ENCODE measurements around the gene SAMM50.
"Not testable (repeated sequence)": the region's sequence is repeated elsewhere in the genome, so short reads cannot be mapped to it uniquely, and the experiment has no call there.

SAMM50 gene

DNA sequence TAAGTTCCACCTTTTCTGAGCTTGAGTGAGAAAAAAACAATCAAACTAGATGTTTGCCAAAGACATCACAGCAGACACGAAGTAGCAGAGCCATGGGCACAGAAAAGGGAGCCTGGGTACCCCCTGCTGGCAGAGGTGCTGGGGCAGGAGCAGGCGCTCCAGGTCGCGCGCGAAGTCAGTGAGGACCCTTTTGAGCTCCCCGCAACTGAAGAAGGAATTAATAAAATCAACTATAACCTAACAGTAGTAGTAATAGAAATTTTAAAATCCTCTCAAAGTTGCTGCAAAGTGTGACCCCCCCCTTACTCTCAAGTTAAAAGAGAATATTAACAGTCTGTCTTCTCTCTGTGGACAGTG is 48.8 kb downstream of the SAMM50 start:
- DNase-seq = no peak

GRCh38 chr22:44005524-44005923 is 50.3 kb downstream of the SAMM50 start:
- no peak for DNase-seq

DNA sequence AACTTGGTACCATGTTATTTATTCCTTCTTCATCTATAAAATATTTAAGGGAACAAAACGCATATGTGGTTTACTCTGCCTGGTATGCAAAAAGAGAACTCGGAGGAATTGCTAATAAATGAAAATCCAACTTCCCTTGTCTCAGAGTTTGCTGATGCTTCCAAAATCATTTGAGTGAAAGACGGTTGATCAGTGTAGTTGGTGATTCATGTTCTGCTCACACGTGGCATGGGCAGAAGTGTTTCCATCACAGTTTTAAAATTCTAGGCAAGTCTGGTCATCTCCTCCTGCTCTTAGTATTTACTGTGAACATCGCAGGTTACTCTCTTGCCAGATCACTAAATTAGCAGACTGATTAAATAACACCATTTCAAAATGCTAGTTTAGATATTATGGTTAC is 56.9 kb downstream of the SAMM50 start:
- no peak for DNase-seq

GRCh38 chr22:44012591-44012990 is 57.3 kb downstream of the SAMM50 start:
- no peak for DNase-seq

- DNase-seq = no peak
Observed at GRCh38 chr22:44014241-44014640, 59.0 kb downstream of the SAMM50 start.

DNA sequence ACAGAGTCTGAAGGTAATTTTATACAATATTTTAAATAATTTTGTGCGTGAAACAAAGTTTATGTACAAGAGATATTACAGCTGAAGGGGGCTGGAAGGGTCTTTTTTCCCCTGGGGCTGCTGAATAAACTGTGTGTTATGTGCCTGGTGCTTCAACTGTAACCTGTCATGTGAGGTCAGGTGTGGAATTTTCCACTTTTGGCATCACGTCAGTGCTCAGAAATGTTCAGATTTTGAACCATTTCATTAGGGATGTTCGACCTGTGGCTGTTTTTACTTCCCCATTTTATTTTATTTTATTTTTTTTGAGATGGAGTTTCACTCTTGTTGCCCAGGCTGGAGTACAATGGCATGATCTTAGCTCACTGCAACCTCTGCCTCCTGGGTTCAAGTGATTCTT is 61.3 kb downstream of the SAMM50 start:
- not testable (repeated sequence) for DNase-seq

- DNase-seq = no peak
Observed at GRCh38 chr22:44018594-44018993, 63.4 kb downstream of the SAMM50 start.

DNA sequence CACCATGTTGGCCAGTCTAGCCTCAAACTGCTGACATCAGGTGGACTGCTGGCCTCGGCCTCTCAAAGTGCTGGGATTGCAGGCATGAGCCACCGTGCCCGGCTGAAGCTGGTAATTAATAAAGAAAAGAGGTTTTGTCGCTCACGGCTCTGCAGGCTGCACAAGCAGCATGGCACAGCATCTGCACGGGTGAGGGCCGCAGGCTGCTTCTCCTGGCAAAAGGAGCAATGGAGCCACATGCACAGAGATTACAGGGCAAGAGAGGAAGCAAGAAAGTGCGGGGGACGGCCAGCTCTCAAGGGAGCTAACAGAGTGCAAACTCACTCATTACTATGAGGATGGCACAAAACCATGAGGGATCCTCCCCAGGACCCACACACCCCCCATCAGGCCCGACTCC is 64.2 kb downstream of the SAMM50 start:
- no peak for DNase-seq

- DNase-seq = no peak
Observed at GRCh38 chr22:44019846-44020245, 64.6 kb downstream of the SAMM50 start.

DNA sequence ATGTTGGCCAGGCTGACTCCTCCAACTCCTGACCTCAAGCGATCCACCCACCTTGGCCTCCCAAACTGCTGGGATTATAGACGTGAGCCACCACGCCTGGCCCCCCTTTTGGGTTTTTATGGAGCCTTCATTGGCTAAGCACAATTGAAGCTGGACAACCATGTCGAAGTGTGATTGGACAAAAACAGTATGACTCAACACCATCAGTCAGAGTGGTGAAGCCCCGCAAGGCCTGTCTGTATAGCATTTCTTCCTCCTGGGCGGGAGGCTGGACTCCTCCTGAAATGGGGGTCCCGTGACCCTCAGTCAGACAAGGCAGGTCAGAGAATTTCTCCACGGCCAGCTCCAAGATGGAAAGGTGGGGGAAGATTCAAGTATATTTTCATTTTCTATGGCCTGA is 65.7 kb downstream of the SAMM50 start:
- no peak for DNase-seq

GRCh38 chr22:44023404-44024287 is 68.4 kb downstream of the SAMM50 start:
- DNase-seq = no peak

DNA sequence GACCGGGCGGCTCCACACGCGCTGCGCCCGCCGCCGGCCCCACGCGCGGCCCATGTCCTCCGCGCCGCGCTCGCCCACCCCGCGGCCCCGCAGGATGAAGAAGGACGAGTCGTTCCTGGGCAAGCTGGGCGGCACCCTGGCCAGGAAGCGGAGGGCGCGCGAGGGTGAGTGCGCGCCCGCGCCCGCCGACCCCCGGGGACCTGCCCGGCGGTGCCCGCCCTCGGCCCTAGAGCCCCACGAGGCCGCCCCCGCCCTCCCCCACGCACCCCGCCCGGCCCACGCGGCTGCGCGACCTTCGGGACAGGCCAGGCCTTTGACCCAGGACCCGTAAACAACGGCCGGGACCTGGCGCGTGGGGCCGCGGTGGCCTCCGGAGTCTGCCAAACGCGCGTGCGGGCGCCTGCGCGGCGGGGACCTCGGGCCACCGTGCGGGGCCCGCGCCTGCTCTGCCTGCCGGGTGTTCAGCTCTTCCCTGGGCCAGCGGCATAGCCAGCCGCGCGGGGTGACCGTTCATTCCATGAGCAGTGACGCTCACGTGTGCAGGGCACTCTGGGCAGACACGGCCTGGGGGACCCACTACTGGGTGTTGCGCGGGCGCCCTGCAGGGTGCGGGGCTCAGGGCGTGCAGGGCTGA is 69.2 kb downstream of the SAMM50 start, which contains the start of gene PARVB:
Gene PARVB (plus strand): TSS at position 15 of the 634 bp plus-strand sequence. CDS start 38 bp downstream, at position 53.
- DNase-seq = no peak

- no peak for DNase-seq
Observed at GRCh38 chr22:44025171-44026065, 70.2 kb downstream of the SAMM50 start.

GRCh38 chr22:44026066-44026629 is 70.9 kb downstream of the SAMM50 start:
- DNase-seq = no peak

DNA sequence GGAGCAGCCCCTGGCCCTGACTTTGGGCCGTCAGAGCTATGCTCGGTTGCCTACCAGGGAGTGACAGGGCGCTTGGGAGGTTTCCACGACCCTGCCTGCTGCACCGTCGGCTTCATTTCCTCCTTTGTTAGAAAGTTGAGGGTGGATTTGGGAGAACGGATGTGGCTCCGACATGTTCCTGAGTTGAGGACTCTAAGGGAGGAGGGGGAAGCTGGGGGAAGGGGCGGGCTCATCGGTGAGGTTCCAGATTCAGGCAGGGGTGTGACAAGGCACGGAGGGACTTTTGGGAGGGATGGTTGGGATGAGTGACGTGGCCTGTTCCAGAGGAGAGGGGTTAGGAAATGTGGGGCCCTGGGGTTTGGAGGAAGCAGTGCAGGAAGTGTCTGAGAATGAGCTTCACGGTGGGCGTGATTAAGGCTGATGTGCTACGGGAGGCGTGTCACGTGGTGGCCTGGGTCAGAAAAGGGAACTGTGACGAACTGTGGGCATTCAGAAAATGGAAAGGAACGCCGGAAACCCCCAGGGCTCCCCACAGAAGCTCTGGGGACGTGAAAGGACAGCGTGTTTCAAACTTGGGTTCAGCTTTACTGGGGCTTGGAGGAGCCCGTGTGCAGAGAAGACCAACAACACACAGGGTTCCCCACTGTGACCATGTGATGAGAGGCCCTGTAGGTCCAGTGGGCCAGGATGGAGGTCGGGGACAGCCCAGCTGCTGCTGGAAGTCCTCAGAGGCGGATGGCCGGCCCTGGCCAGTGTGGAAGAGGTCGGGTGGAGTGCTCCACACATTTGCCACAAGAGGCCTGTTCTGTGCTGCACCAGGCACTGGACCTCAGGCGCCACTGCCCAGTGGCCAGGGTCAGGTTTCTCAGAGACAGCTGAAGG is 71.6 kb downstream of the SAMM50 start:
- DNase-seq = no peak

DNA sequence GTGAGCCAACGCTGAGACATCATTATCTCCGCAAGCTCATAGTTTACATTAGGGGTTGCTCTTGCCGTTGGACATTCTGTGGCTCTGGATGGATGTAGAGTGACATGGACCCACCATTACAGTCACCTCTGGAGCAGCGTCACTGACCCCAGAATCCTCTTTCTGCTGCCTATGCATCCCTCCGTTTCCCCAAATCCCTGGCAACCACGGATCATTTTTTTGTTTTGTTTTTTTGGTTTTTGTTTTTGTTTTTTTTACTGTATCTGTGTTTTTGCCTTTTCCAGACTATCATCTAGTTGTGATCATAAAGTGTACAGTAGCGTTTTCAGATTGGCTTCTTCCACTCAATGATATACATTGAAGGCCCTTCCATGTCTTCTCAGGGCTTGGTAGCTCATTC is 72.8 kb downstream of the SAMM50 start:
- DNase-seq = no peak

- DNase-seq = no peak
Observed at GRCh38 chr22:44029069-44029468, 73.8 kb downstream of the SAMM50 start.

DNA sequence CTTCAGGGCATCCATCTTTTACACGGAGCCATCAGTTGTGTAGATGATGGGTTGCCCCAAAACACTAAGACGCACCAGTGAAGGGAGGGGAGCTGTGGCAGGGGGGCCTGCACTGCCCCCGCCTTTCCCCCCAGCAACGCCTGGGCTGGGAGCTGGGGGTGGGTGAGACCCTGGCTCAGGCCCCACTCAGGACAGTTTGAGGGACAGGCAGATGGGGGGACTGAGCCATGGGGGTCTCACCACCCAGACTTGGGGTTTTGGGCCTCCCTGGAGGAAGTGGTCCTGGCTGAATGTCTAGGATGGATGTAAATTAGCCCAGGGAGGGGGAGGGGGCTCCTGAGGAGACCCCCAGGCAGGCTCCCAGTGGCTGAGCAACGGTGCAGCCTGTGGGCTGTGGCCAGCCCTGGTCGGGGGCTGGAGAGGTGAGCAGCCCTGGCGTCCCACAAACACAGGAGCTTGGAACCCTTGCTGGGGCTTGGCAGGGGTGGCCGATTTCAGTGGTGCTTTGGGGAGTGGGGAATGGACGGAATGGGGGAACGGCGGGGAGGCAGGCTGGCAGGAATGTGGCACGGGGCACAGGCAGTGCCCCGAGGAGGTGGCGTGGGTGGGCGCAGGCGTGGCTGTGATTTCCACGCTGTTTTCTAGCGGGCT is 74.9 kb downstream of the SAMM50 start:
- no peak for DNase-seq

- DNase-seq = no peak
Observed at GRCh38 chr22:44030702-44031082, 75.5 kb downstream of the SAMM50 start.

GRCh38 chr22:44031158-44031952 is 76.1 kb downstream of the SAMM50 start:
- DNase-seq = no peak
